ENCODE measurements around the gene RLN3.

DNA sequence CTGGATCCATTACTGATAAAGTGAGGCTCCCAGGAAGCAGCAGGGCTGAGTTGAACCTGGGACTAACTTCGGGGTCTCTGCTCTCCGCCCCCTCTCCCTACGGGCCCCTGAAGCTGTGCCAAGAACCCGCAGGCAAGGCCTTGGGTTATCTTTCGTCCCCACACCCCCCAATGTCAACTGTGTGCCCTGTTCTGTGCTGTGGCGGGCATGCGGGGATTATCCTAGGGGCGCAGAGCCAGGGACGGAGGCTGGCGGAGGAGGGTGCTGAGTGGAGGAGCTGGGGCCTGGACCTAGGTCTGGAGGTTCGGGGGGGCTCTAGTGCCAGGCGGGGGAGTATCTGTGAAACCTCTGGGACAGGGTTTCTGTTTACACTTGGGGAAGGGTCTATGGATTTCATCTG is 48.3 kb upstream of the RLN3 start:
- TF ChIP-seq, protein P1, sequence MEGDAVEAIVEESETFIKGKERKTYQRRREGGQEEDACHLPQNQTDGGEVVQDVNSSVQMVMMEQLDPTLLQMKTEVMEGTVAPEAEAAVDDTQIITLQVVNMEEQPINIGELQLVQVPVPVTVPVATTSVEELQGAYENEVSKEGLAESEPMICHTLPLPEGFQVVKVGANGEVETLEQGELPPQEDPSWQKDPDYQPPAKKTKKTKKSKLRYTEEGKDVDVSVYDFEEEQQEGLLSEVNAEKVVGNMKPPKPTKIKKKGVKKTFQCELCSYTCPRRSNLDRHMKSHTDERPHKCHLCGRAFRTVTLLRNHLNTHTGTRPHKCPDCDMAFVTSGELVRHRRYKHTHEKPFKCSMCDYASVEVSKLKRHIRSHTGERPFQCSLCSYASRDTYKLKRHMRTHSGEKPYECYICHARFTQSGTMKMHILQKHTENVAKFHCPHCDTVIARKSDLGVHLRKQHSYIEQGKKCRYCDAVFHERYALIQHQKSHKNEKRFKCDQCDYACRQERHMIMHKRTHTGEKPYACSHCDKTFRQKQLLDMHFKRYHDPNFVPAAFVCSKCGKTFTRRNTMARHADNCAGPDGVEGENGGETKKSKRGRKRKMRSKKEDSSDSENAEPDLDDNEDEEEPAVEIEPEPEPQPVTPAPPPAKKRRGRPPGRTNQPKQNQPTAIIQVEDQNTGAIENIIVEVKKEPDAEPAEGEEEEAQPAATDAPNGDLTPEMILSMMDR (IDR thresholded peaks at IDR 0.05) = no peak
- TF ChIP-seq POLR2A (IDR thresholded peaks at IDR 0.05) = no peak

All from body of pancreas (tissue), 4 donors.